ENCODE measurements around the gene DMAP1.
"Not testable (repeated sequence)": the region's sequence is repeated elsewhere in the genome, so short reads cannot be mapped to it uniquely, and the experiment has no call there.

The DMAP1 gene

GRCh38 chr1:44213222-44214112 lies at the start of gene DMAP1:
Gene DMAP1 (plus strand): TSS chr1:44213471. CDS start chr1:44213754, 283 bp downstream.
- in situ Hi-C loops (cut with HindIII; ENCODE audit: low pct_unique_long_range_greater_than_20kb, low sequenced_read_pairs) = no loop called here
- DNase-seq (ENCODE audit: low read depth in 1 of 2, low spot score in 1 of 2) = peak in 1 of 2 experiments; percentile 86
- TF ChIP-seq JUND (IDR thresholded peaks at IDR 0.05; ENCODE audit: low read depth) = no peak

- in situ Hi-C loops (cut with HindIII; ENCODE audit: low pct_unique_long_range_greater_than_20kb, low sequenced_read_pairs) = no loop called here
- no peak for DNase-seq (ENCODE audit: low read depth in 1 of 2, low spot score in 1 of 2)
- TF ChIP-seq JUND (IDR thresholded peaks at IDR 0.05; ENCODE audit: low read depth) = no peak
These were observed 44.7 kb upstream of the DMAP1 start for GRCh38 chr1:44168520-44169098.

- in situ Hi-C loops (cut with HindIII; ENCODE audit: low pct_unique_long_range_greater_than_20kb, low sequenced_read_pairs) = no loop called here
- TF ChIP-seq JUND (IDR thresholded peaks at IDR 0.05; ENCODE audit: low read depth) = no peak
- DNase-seq (ENCODE audit: low read depth in 1 of 2, low spot score in 1 of 2) = no peak
These were observed 42.9 kb upstream of the DMAP1 start for GRCh38 chr1:44170281-44170823.

GRCh38 chr1:44174630-44175029 lies 38.6 kb upstream of the DMAP1 start:
- in situ Hi-C loops (cut with HindIII; ENCODE audit: low pct_unique_long_range_greater_than_20kb, low sequenced_read_pairs) = no loop called here
- DNase-seq (ENCODE audit: low read depth in 1 of 2, low spot score in 1 of 2) = no peak
- no peak for TF ChIP-seq JUND (IDR thresholded peaks at IDR 0.05; ENCODE audit: low read depth)

- no peak for TF ChIP-seq JUND (IDR thresholded peaks at IDR 0.05; ENCODE audit: low read depth)
- DNase-seq (ENCODE audit: low read depth in 1 of 2, low spot score in 1 of 2) = no peak
- in situ Hi-C loops (cut with HindIII; ENCODE audit: low pct_unique_long_range_greater_than_20kb, low sequenced_read_pairs) = no loop called here
These were observed 12.9 kb upstream of the DMAP1 start for GRCh38 chr1:44200336-44200735.

GRCh38 chr1:44206545-44206944 lies 6.7 kb upstream of the DMAP1 start:
- DNase-seq (ENCODE audit: low read depth in 1 of 2, low spot score in 1 of 2); in situ Hi-C loops (cut with HindIII; ENCODE audit: low pct_unique_long_range_greater_than_20kb, low sequenced_read_pairs): not testable (repeated sequence)

GRCh38 chr1:44208226-44208625 lies 5.0 kb upstream of the DMAP1 start:
- in situ Hi-C loops (cut with HindIII; ENCODE audit: low pct_unique_long_range_greater_than_20kb, low sequenced_read_pairs) = no loop called here
- DNase-seq (ENCODE audit: low read depth in 1 of 2, low spot score in 1 of 2) = no peak
- no peak for TF ChIP-seq JUND (IDR thresholded peaks at IDR 0.05; ENCODE audit: low read depth)

- in situ Hi-C loops (cut with HindIII; ENCODE audit: low pct_unique_long_range_greater_than_20kb, low sequenced_read_pairs) = no loop called here
- no peak for DNase-seq (ENCODE audit: low read depth in 1 of 2, low spot score in 1 of 2)
These were observed 2.7 kb upstream of the DMAP1 start for GRCh38 chr1:44210595-44210994.

GRCh38 chr1:44212355-44213221 lies 683 bp upstream of the DMAP1 start:
- no peak for DNase-seq (ENCODE audit: low read depth in 1 of 2, low spot score in 1 of 2)
- TF ChIP-seq JUND (IDR thresholded peaks at IDR 0.05; ENCODE audit: low read depth) = no peak
- in situ Hi-C loops (cut with HindIII; ENCODE audit: low pct_unique_long_range_greater_than_20kb, low sequenced_read_pairs) = no loop called here

More at GRCh38 chr1:44210595-44210994, 2.7 kb upstream of the DMAP1 start:
- no peak for TF ChIP-seq JUND (IDR thresholded peaks at IDR 0.05; ENCODE audit: low read depth)

GRCh38 chr1:44217809-44218410 lies 4.6 kb downstream of the DMAP1 start:
- DNase-seq (ENCODE audit: low read depth in 1 of 2, low spot score in 1 of 2) = peak; percentile 26 to 69
- in situ Hi-C loops (cut with HindIII; ENCODE audit: low pct_unique_long_range_greater_than_20kb, low sequenced_read_pairs) = no loop called here

GRCh38 chr1:44218503-44219300 lies 5.4 kb downstream of the DMAP1 start:
- in situ Hi-C loops (cut with HindIII; ENCODE audit: low pct_unique_long_range_greater_than_20kb, low sequenced_read_pairs) = no loop called here
- TF ChIP-seq JUND (IDR thresholded peaks at IDR 0.05; ENCODE audit: low read depth) = no peak
- no peak for DNase-seq (ENCODE audit: low read depth in 1 of 2, low spot score in 1 of 2)

More at GRCh38 chr1:44217809-44218410, 4.6 kb downstream of the DMAP1 start:
- TF ChIP-seq JUND (IDR thresholded peaks at IDR 0.05; ENCODE audit: low read depth) = no peak

Data from T47D (cell line).